CD4-positive, CD25-positive, alpha-beta regulatory T cell (primary cell): ENCODE results near the gene RSPH1. TPM values are rescaled to one million over a fixed set of nuclear protein-coding genes. Genes with fewer than 3 reads are reported as not detected.

Experiments used
- ATAC-seq, 2 donors: fragments of 150-1000 bp; cut with Tn5 transposase; one replicate each; pipeline ENCODE4 v1.10.0; 2021; ENCODE audit warnings: low read depth in 2 of 2, moderate number of reproducible peaks in 2 of 2, moderate library complexity in 1 of 2
- DNase-seq, 3 donors: peaks; one replicate each; pipeline versions ENCODE4 v3.0.0 to v3.0.0-alpha.2; 2012 to 2022; ENCODE audit warnings: mixed read lengths in 1 of 3
- H3K27ac ChIP-seq: one replicate; pipeline ENCODE4 v1.7.0; 2013; ENCODE audit warnings: mild to moderate bottlenecking, low read length; ENCODE audit not compliant: insufficient read depth, poor library complexity, severe bottlenecking
- H3K27me3 ChIP-seq: one replicate; pipeline ENCODE4 v1.7.0; 2013; ENCODE audit warnings: low read length; ENCODE audit not compliant: control insufficient read depth, insufficient read depth
- H3K36me3 ChIP-seq: one replicate; pipeline ENCODE4 v1.7.0; 2013; ENCODE audit warnings: mild to moderate bottlenecking, low read length, moderate library complexity; ENCODE audit not compliant: control insufficient read depth, insufficient read depth
- H3K4me1 ChIP-seq: 2 replicates; pipeline ENCODE4 v1.7.0; 2013; ENCODE audit warnings: mild to moderate bottlenecking, low read length; ENCODE audit not compliant: insufficient read depth, control insufficient read depth, poor library complexity, severe bottlenecking
- H3K4me3 ChIP-seq: one replicate; pipeline ENCODE4 v1.7.0; 2013; ENCODE audit warnings: low read depth, mild to moderate bottlenecking, low read length, moderate library complexity
- H3K9me3 ChIP-seq, 2 experiments: 1 replicate in 1 of 2; 2 replicates in 1 of 2; pipeline ENCODE4 v1.7.0; 2013; ENCODE audit warnings: low read length in 2 of 2, mild to moderate bottlenecking in 1 of 2, moderate library complexity in 1 of 2; ENCODE audit not compliant: control insufficient read depth in 2 of 2
- H3K27ac Mint-ChIP-seq, 3 donors: one replicate each; pipeline ENCODE4 v1.8.0; 2020 to 2022; ENCODE audit warnings: mild to moderate bottlenecking in 3 of 3, mixed read lengths in 3 of 3, moderate library complexity in 2 of 3
- H3K27me3 Mint-ChIP-seq: one replicate; pipeline ENCODE4 v1.8.0; 2022; ENCODE audit warnings: mild to moderate bottlenecking, mixed read lengths
- H3K36me3 Mint-ChIP-seq: one replicate; pipeline ENCODE4 v1.8.0; 2020; ENCODE audit warnings: mixed read lengths
- H3K4me1 Mint-ChIP-seq, 4 donors: one replicate each; pipeline ENCODE4 v1.8.0; 2020 to 2022; ENCODE audit warnings: mixed read lengths in 4 of 4, mild to moderate bottlenecking in 1 of 4
- H3K4me3 Mint-ChIP-seq, 4 donors: one replicate each; pipeline ENCODE4 v1.8.0; 2020 to 2022; ENCODE audit warnings: mild to moderate bottlenecking in 4 of 4, mixed read lengths in 4 of 4, moderate library complexity in 3 of 4
- H3K9me3 Mint-ChIP-seq, 7 donors: one replicate each; pipeline ENCODE4 v1.8.0; 2020 to 2022; ENCODE audit warnings: mixed read lengths in 7 of 7, mild to moderate bottlenecking in 3 of 7, moderate library complexity in 2 of 7
- polyA plus RNA-seq, 4 donors: library from polyadenylated mRNA; unstranded; fragments of 300-500 nt; fragmentation: Illumina TruSeq; gene quantifications; one replicate each; pipeline ENCODE4 v1.2.3, GENCODE V29; 2021
- total RNA-seq: library from RNA; stranded (reverse); gene quantifications from one replicate; pipeline ENCODE4 v1.2.3, GENCODE V29; 2022

Gene RSPH1
- total and polyA plus RNA-seq, 5 donors from 2014 or later: 0.25 TPM; not detected in 4

- Histone ChIP-seq H3K27ac (peak overlapping the region; percentile 34), H3K27me3 (no peaks in the 10 kb centered on the region), H3K9me3 (no peaks in the 10 kb centered on the region), H3K4me3 (no peak overlapping the region), H3K36me3 (peaks cover 89% of the 10 kb centered on the region), H3K4me1 (peaks cover 10% of the 10 kb centered on the region)
- Mint-ChIP-seq H3K27me3 (no peaks in the 10 kb centered on the region), H3K4me1 (peaks cover 20 to 55% (median 28%) of the 10 kb centered on the region in 4 donors), H3K27ac (peak overlapping the region; percentile 60 to 86 (median 84)), H3K36me3 (peaks cover 66% of the 10 kb centered on the region), H3K9me3 (peaks cover 0 to 4% (median 0%) of the 10 kb centered on the region in 7 donors), H3K4me3 (peak overlapping the region in 1 of 4 donors; percentile 46)
- ATAC-seq: peak in 1 of 2 donors; percentile 47
- peak in 1 of 3 donors; percentile 34 for DNase-seq
These were observed 56.5 kb downstream of the RSPH1 start for GRCh38 chr21:42439284-42440186.

GRCh38 chr21:42438316-42439205 lies 57.5 kb downstream of the RSPH1 start:
- H3K36me3 Mint-ChIP-seq: peaks cover 73% of the 10 kb centered on the region
- H3K4me1 Mint-ChIP-seq: peaks cover 20 to 64% (median 29%) of the 10 kb centered on the region in 4 donors
- ATAC-seq (no peak), DNase-seq (no peak)
- H3K27ac Mint-ChIP-seq: peak overlapping the region; percentile 82 to 86 (median 84)
- H3K4me1 ChIP-seq: peaks cover 10% of the 10 kb centered on the region
- no peak overlapping the region for H3K4me3 Mint-ChIP-seq
- H3K9me3 Mint-ChIP-seq: peaks cover 0 to 4% (median 0%) of the 10 kb centered on the region in 7 donors
- no peak overlapping the region for H3K27ac ChIP-seq
- no peaks in the 10 kb centered on the region for H3K27me3 ChIP-seq
- no peaks in the 10 kb centered on the region for H3K27me3 Mint-ChIP-seq
- no peaks in the 10 kb centered on the region for H3K9me3 ChIP-seq
- H3K36me3 ChIP-seq: peaks cover 87% of the 10 kb centered on the region
- no peak overlapping the region for H3K4me3 ChIP-seq

GRCh38 chr21:42437786-42438185 lies 58.2 kb downstream of the RSPH1 start:
- Mint-ChIP-seq H3K27me3 (no peaks in the 10 kb centered on the region), H3K27ac (peak overlapping the region in 1 of 3 donors; percentile 26), H3K9me3 (peaks cover 0 to 4% (median 0%) of the 10 kb centered on the region in 7 donors), H3K36me3 (peaks cover 75% of the 10 kb centered on the region), H3K4me3 (no peak overlapping the region), H3K4me1 (peaks cover 20 to 64% (median 29%) of the 10 kb centered on the region in 4 donors)
- H3K9me3 ChIP-seq: no peaks in the 10 kb centered on the region
- peaks cover 87% of the 10 kb centered on the region for H3K36me3 ChIP-seq
- H3K4me1 ChIP-seq: peaks cover 10% of the 10 kb centered on the region
- H3K4me3 ChIP-seq: no peak overlapping the region
- H3K27me3 ChIP-seq: no peaks in the 10 kb centered on the region
- no peak for ATAC-seq
- no peak for DNase-seq
- H3K27ac ChIP-seq: no peak overlapping the region

- H3K36me3 Mint-ChIP-seq: peaks cover 75% of the 10 kb centered on the region
- no peaks in the 10 kb centered on the region for H3K27me3 Mint-ChIP-seq
- H3K4me1 Mint-ChIP-seq: peaks cover 15 to 57% (median 26%) of the 10 kb centered on the region in 4 donors
- peaks cover 0 to 5% (median 1%) of the 10 kb centered on the region in 7 donors for H3K9me3 Mint-ChIP-seq
- ATAC-seq (no peak), DNase-seq (no peak)
- Histone ChIP-seq H3K36me3 (peaks cover 87% of the 10 kb centered on the region), H3K27me3 (no peaks in the 10 kb centered on the region), H3K4me1 (peaks cover 10% of the 10 kb centered on the region), H3K9me3 (peaks cover 5% of the 10 kb centered on the region in 2 experiments), H3K4me3 (no peak overlapping the region), H3K27ac (no peak overlapping the region)
- no peak overlapping the region for H3K4me3 Mint-ChIP-seq
- peak overlapping the region; percentile 26 to 38 (median 36) for H3K27ac Mint-ChIP-seq
These were observed 59.1 kb downstream of the RSPH1 start for GRCh38 chr21:42436914-42437313.

GRCh38 chr21:42435833-42436232 lies 60.2 kb downstream of the RSPH1 start:
- Mint-ChIP-seq H3K36me3 (peaks cover 79% of the 10 kb centered on the region), H3K9me3 (peaks cover 0 to 5% (median 1%) of the 10 kb centered on the region in 7 donors), H3K4me1 (peaks cover 15 to 52% (median 22%) of the 10 kb centered on the region in 4 donors), H3K4me3 (no peak overlapping the region), H3K27ac (no peak overlapping the region), H3K27me3 (no peaks in the 10 kb centered on the region)
- H3K9me3 ChIP-seq: peaks cover 5% of the 10 kb centered on the region in 2 experiments
- no peak for DNase-seq
- H3K27me3 ChIP-seq: no peaks in the 10 kb centered on the region
- no peak overlapping the region for H3K4me3 ChIP-seq
- H3K4me1 ChIP-seq: peaks cover 10% of the 10 kb centered on the region
- no peak for ATAC-seq
- no peak overlapping the region for H3K27ac ChIP-seq
- H3K36me3 ChIP-seq: peaks cover 91% of the 10 kb centered on the region

GRCh38 chr21:42435401-42435800 lies 60.6 kb downstream of the RSPH1 start:
- no peak overlapping the region for H3K4me3 Mint-ChIP-seq
- ATAC-seq (no peak), DNase-seq (no peak)
- peaks cover 93% of the 10 kb centered on the region for H3K36me3 ChIP-seq
- H3K27me3 ChIP-seq: no peaks in the 10 kb centered on the region
- no peak overlapping the region for H3K27ac ChIP-seq
- H3K27ac Mint-ChIP-seq: peak overlapping the region; percentile 35 to 88 (median 53)
- peaks cover 78% of the 10 kb centered on the region for H3K36me3 Mint-ChIP-seq
- no peak overlapping the region for H3K4me3 ChIP-seq
- H3K9me3 ChIP-seq: peaks cover 5% of the 10 kb centered on the region in 2 experiments
- H3K27me3 Mint-ChIP-seq: no peaks in the 10 kb centered on the region
- H3K9me3 Mint-ChIP-seq: peaks cover 0 to 5% (median 1%) of the 10 kb centered on the region in 7 donors
- peaks cover 11 to 47% (median 18%) of the 10 kb centered on the region in 4 donors for H3K4me1 Mint-ChIP-seq
- peaks cover 9% of the 10 kb centered on the region for H3K4me1 ChIP-seq

GRCh38 chr21:42434884-42435283 lies 61.1 kb downstream of the RSPH1 start:
- Histone ChIP-seq H3K27me3 (no peaks in the 10 kb centered on the region), H3K36me3 (peaks cover 93% of the 10 kb centered on the region), H3K27ac (no peak overlapping the region), H3K9me3 (peaks cover 5% of the 10 kb centered on the region in 2 experiments), H3K4me3 (no peak overlapping the region), H3K4me1 (peaks cover 3% of the 10 kb centered on the region)
- Mint-ChIP-seq H3K9me3 (peaks cover 0 to 5% (median 1%) of the 10 kb centered on the region in 7 donors), H3K27ac (peak overlapping the region in 2 of 3 donors; percentile 84 to 88), H3K4me3 (peak overlapping the region in 1 of 4 donors; percentile 47), H3K27me3 (no peaks in the 10 kb centered on the region), H3K36me3 (peaks cover 74% of the 10 kb centered on the region), H3K4me1 (peaks cover 6 to 42% (median 15%) of the 10 kb centered on the region in 4 donors)
- no peak for ATAC-seq
- DNase-seq: no peak
